Mammary epithelial cell (primary cell): ENCODE data around the gene TNRC6C.

Experiments
- EZH2 ChIP-seq: IDR thresholded peaks from 2 replicates; pipeline ENCODE4 v1.6.1; 2012; ENCODE audit warnings: low read length, inconsistent platforms, borderline replicate concordance
- TF ChIP-seq, protein P1 (sequence below), 2 donors: IDR thresholded peaks in 1 of 2; conservative IDR thresholded peaks in 1 of 2; 2 replicates each; pipeline ENCODE4 v1.5.1; 2011 to 2012; ENCODE audit warnings: inconsistent platforms in 2 of 2, low read length in 2 of 2, mild to moderate bottlenecking in 2 of 2, control low read depth in 1 of 2, low read depth in 1 of 2; ENCODE audit not compliant: insufficient read depth in 1 of 2; ENCODE audit errors: extremely low read depth in 1 of 2

DNA sequence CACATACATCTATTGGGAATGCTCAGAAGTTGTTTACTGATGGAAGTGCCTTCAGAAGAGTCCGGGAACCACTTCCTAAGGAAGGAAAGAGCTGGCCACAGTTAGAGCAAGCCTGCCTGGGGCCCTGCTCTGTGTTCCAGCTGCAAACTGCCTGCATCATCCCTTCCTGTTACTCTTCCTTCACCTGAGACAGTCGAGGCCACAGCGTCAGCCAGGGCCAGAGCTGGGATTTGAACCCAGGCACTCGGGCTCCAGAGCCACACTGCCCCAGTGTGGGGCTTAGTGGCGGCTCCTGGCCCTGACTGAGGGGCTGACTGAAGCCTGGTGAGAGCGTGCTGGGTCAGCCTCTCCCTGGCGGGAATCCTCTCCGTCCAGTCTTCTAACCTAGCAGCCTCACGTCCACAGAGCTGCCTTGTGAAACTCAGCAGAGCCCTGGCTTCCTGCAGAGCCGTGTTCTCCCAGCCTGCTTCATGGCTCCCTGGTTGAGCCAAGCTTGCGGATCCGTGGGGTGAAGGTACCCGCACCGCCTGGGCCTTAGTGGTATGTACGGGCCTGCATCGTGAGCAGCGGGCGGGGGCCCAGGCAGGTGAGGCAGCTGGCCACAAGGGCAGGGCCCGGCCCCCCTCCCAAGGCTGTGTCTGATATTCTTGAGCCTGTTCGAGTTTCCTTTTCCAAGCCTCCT, 183.1 kb downstream of the TNRC6C start:
- TF ChIP-seq, protein P1, sequence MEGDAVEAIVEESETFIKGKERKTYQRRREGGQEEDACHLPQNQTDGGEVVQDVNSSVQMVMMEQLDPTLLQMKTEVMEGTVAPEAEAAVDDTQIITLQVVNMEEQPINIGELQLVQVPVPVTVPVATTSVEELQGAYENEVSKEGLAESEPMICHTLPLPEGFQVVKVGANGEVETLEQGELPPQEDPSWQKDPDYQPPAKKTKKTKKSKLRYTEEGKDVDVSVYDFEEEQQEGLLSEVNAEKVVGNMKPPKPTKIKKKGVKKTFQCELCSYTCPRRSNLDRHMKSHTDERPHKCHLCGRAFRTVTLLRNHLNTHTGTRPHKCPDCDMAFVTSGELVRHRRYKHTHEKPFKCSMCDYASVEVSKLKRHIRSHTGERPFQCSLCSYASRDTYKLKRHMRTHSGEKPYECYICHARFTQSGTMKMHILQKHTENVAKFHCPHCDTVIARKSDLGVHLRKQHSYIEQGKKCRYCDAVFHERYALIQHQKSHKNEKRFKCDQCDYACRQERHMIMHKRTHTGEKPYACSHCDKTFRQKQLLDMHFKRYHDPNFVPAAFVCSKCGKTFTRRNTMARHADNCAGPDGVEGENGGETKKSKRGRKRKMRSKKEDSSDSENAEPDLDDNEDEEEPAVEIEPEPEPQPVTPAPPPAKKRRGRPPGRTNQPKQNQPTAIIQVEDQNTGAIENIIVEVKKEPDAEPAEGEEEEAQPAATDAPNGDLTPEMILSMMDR (conservative IDR thresholded peaks at IDR 0.05 in 1 of 2, IDR thresholded peaks at IDR 0.05 in 1 of 2; ENCODE audit: extremely low read depth in 1 of 2, insufficient read depth in 1 of 2, low read depth in 1 of 2, low read length in 2 of 2), result no peak
- TF ChIP-seq EZH2, result no peak
